Left lung (tissue), 10 donors: Measurements from ENCODE around the gene F13A1. TPM values are rescaled to one million over a fixed set of nuclear protein-coding genes. Genes with fewer than 3 reads are reported as not detected.

Experiments used
- ATAC-seq: fragments of 200-7000 bp; cut with Tn5 transposase; one replicate; pipeline ENCODE4 v1.9.1; 2020; ENCODE audit warnings: moderate library complexity
- DNase-seq, 4 donors: peaks; one replicate each; pipeline ENCODE4 v3.0.0-alpha.2; 2013 to 2020
- H3K27ac ChIP-seq, 2 donors: fragments of 200-600 bp; sonication (generic) in 1 of 2; one replicate each; pipeline versions ENCODE4 v1.5.0 to v1.8.0; 2020 to 2021
- H3K27me3 ChIP-seq, 2 donors: fragments of 200-600 bp; sonication (generic) in 1 of 2; one replicate each; pipeline versions ENCODE4 v1.5.0 to v1.8.0; 2020 to 2021
- H3K36me3 ChIP-seq, 2 donors: fragments of 200-600 bp; sonication (generic) in 1 of 2; one replicate each; pipeline versions ENCODE4 v1.5.0 to v1.8.0; 2020 to 2021
- H3K4me1 ChIP-seq, 2 donors: fragments of 200-600 bp; one replicate each; pipeline ENCODE4 v1.8.0; 2021
- H3K4me3 ChIP-seq, 2 donors: fragments of 200-600 bp; sonication (generic) in 1 of 2; one replicate each; pipeline versions ENCODE4 v1.5.0 to v1.8.0; 2020 to 2021; ENCODE audit warnings: mild to moderate bottlenecking in 1 of 2
- H3K9me3 ChIP-seq, 2 donors: fragments of 200-600 bp; sonication (generic) in 1 of 2; one replicate each; pipeline versions ENCODE4 v1.5.0 to v1.8.0; 2020 to 2021
- intact Hi-C, 2 donors: fragments of 100-400 bp; cut with DNase I; formaldehyde crosslinking; loops; one replicate each; pipeline versions ENCODE4 v1.11.2 to v1.14.2; 2022
- polyA plus RNA-seq, 6 donors: library from polyadenylated mRNA; unstranded; fragments of 120-200 nt; gene quantifications; one replicate each; pipeline ENCODE4 v1.2.1, GENCODE V29; 2013; ENCODE audit not compliant: insufficient read length in 6 of 6
- total RNA-seq, 2 donors: library from RNA; stranded (reverse); fragmentation: NEBNext Ultra II Directional; extraction: Animal tissue kit (Norgen Biotek cat#: 25700); gene quantifications; one replicate each; pipeline ENCODE4 v1.2.1, GENCODE V29; 2021
- TF ChIP-seq, protein P1 (sequence below), 2 donors: fragments of 200-600 bp; sonication (generic) in 1 of 2; IDR thresholded peaks; one replicate each; pipeline versions ENCODE4 v1.5.0 to v1.8.0; 2021; ENCODE audit warnings: antibody characterized with exemption in 2 of 2
- donor health status: DM: no; HTN: yes; CAD: no.
- donor health status: DM: no; HTN: no; CAD: no.

Gene F13A1
- total and polyA plus RNA-seq, 8 donors, result 32.7 to 153 (median 50.7) TPM

DNA sequence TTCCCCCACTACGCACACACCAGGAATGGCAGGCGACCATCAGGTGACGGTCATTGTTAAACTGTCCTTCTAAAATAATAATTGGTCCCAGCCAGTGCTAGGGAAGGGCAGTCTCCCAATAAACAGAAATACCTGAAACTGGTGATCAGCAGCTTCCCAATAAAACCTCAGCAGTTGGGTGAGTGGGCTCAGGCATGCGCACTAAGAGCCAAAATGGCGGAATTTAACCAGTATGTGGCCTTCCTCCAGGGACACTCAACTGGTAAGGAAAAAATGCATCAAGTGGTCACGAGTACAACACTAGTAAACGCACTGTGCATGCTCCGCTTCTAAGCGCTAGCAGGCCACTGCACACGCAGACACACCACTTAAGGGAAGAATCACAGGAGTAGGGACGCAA lies 34.8 kb downstream of the F13A1 start:
- no peak for DNase-seq
- TF ChIP-seq, protein P1, sequence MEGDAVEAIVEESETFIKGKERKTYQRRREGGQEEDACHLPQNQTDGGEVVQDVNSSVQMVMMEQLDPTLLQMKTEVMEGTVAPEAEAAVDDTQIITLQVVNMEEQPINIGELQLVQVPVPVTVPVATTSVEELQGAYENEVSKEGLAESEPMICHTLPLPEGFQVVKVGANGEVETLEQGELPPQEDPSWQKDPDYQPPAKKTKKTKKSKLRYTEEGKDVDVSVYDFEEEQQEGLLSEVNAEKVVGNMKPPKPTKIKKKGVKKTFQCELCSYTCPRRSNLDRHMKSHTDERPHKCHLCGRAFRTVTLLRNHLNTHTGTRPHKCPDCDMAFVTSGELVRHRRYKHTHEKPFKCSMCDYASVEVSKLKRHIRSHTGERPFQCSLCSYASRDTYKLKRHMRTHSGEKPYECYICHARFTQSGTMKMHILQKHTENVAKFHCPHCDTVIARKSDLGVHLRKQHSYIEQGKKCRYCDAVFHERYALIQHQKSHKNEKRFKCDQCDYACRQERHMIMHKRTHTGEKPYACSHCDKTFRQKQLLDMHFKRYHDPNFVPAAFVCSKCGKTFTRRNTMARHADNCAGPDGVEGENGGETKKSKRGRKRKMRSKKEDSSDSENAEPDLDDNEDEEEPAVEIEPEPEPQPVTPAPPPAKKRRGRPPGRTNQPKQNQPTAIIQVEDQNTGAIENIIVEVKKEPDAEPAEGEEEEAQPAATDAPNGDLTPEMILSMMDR (IDR thresholded peaks at IDR 0.05), result no peak
- Histone ChIP-seq H3K4me3 (no peak overlapping the region), H3K27me3 (no peaks in the 10 kb centered on the region), H3K4me1 (no peaks in the 10 kb centered on the region), H3K27ac (no peak overlapping the region), H3K36me3 (no peaks in the 10 kb centered on the region), H3K9me3 (no peaks in the 10 kb centered on the region)
- intact Hi-C loops, result no loop called here
- no peak for ATAC-seq

DNA sequence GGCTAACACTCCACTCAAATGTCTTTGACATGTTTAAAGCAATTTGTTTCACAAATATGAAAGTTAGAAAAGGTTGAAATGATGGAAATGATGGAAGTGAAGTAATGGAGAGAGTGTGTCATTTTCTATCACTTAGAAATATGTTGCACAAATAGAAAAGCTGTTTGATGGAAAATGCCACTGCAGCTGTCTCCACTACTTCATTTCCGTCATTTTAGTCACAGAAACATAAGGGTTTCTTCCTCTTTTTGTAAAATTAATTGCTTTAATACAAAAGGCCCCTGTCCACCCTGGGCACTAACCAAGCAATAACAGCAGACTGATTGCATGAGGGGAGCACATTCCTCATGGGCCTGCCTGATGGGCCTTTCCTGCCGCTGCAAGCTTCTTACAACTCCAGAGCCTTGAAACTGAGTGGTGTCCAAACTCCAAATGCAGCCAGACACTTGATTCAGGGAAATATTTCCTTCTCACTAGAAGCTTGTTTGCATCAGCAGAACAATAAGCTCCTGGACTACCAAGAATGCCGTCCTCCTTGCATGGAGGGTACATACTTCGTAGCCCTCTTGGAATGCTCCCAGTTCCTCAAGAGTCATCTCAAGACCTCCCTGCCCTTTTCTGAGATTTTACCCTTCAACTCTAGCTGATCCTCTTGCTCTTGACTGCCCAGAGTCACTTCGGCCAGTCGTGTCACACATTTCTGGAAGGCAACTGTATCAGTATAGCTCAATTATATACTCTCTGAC lies 36.1 kb downstream of the F13A1 start:
- H3K36me3 ChIP-seq, result no peaks in the 10 kb centered on the region
- no peak overlapping the region for H3K27ac ChIP-seq
- no peaks in the 10 kb centered on the region for H3K4me1 ChIP-seq
- no peak for DNase-seq
- TF ChIP-seq, protein P1 (IDR thresholded peaks at IDR 0.05), result no peak
- no peaks in the 10 kb centered on the region for H3K9me3 ChIP-seq
- intact Hi-C loops, result no loop called here
- no peaks in the 10 kb centered on the region for H3K27me3 ChIP-seq
- no peak overlapping the region for H3K4me3 ChIP-seq
- peak; percentile 32 for ATAC-seq

DNA sequence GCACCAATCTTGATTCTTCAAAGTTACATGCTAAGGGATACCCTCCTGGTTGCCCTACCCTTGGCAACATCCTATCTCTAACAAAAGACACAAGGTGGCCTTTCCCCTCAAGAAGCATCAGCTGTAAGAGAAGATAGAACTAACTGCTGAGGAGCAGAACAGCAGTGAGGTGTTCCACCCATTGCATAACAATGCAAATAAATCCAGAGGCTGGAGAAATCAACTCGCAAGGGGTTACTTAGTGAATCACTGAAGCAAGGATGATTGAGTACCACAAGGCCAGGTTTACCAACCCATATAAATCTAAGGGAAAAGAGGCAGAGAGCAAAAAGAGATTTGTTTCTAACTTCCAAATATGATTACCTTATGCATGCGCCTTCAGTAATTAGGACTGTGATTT lies 36.7 kb downstream of the F13A1 start:
- H3K36me3 ChIP-seq, result no peaks in the 10 kb centered on the region
- no peak for DNase-seq
- no peaks in the 10 kb centered on the region for H3K27me3 ChIP-seq
- H3K9me3 ChIP-seq, result no peaks in the 10 kb centered on the region
- H3K4me3 ChIP-seq, result no peak overlapping the region
- H3K27ac ChIP-seq, result no peak overlapping the region
- intact Hi-C loops, result no loop called here
- ATAC-seq, result no peak
- TF ChIP-seq, protein P1 (IDR thresholded peaks at IDR 0.05), result no peak
- H3K4me1 ChIP-seq, result no peaks in the 10 kb centered on the region

DNA sequence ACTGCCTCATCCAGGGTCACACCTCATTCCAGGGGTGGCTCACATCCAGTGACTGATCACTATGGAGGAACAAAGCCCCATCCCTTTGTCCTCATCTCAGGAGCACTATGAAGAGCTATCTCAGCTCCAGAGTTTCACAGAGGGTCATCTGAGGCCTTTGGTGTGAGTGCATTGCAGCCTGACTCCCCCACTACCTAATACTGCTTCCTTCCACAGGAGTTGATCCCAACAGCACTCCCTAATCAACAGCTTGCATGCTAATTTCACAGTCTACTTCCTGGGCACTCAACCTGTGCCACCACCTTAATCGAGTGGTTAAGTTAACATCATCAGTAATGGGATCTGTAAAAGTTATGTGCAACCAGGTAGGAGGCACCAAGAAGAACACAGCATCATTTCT lies 37.7 kb downstream of the F13A1 start:
- Histone ChIP-seq H3K4me3 (no peak overlapping the region), H3K36me3 (no peaks in the 10 kb centered on the region), H3K27ac (no peak overlapping the region), H3K27me3 (no peaks in the 10 kb centered on the region), H3K9me3 (no peaks in the 10 kb centered on the region), H3K4me1 (no peaks in the 10 kb centered on the region)
- no peak for ATAC-seq
- intact Hi-C loops, result no loop called here
- no peak for DNase-seq
- TF ChIP-seq, protein P1 (IDR thresholded peaks at IDR 0.05), result no peak

DNA sequence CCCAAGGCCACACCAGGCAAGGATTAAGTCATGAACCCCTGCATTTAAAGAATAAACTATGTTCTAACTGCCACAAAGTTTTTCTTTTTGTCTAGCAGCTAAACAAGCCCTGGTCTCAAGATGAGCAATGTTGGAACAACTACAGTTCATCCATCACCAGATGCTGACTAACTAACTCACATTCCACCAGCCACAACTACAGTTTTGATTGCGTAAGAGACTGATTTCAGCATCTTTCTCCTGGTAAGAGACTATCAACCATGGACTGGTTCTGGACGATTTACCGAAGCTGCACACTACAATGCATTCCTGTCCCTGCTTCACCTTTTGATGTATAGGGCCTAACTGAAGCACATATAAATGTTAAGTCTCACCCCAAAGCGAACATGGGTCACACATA lies 43.0 kb downstream of the F13A1 start:
- Histone ChIP-seq H3K4me3 (no peak overlapping the region), H3K36me3 (no peaks in the 10 kb centered on the region), H3K27me3 (peaks cover 0 to 4% of the 10 kb centered on the region in 2 donors), H3K9me3 (no peaks in the 10 kb centered on the region), H3K27ac (no peak overlapping the region), H3K4me1 (no peaks in the 10 kb centered on the region)
- intact Hi-C loops, result no loop called here
- ATAC-seq (peak; percentile 44), DNase-seq (no peak)
- TF ChIP-seq, protein P1 (IDR thresholded peaks at IDR 0.05), result no peak
